Frontal cortex (tissue), 4 donors: ENCODE results near the gene IER5. TPM values are rescaled to one million over a fixed set of nuclear protein-coding genes. Genes with fewer than 3 reads are reported as not detected.
"Not testable (repeated sequence)": the region's sequence is repeated elsewhere in the genome, so short reads cannot be mapped to it uniquely, and the experiment has no call there.

Experiments used
- DNase-seq, 2 donors: peaks; one replicate each; pipeline ENCODE4 v3.0.0; 2012; ENCODE audit warnings: low spot score in 2 of 2
- FAIRE-seq: peaks from 2 replicates; lab custom pipeline; 2012; peaks lifted over from hg19 to GRCh38; lab: Jason Lieb, UNC
- total RNA-seq: library from RNA; depleted of rRNA; stranded (reverse); fragments of >200 nt; gene quantifications from one replicate; pipeline ENCODE4 v1.2.3, GENCODE V29; 2014
- donor health status: control.
- donor health status: control.
- donor health status: control.

The IER5 gene
- 22.0 TPM for total RNA-seq

DNA sequence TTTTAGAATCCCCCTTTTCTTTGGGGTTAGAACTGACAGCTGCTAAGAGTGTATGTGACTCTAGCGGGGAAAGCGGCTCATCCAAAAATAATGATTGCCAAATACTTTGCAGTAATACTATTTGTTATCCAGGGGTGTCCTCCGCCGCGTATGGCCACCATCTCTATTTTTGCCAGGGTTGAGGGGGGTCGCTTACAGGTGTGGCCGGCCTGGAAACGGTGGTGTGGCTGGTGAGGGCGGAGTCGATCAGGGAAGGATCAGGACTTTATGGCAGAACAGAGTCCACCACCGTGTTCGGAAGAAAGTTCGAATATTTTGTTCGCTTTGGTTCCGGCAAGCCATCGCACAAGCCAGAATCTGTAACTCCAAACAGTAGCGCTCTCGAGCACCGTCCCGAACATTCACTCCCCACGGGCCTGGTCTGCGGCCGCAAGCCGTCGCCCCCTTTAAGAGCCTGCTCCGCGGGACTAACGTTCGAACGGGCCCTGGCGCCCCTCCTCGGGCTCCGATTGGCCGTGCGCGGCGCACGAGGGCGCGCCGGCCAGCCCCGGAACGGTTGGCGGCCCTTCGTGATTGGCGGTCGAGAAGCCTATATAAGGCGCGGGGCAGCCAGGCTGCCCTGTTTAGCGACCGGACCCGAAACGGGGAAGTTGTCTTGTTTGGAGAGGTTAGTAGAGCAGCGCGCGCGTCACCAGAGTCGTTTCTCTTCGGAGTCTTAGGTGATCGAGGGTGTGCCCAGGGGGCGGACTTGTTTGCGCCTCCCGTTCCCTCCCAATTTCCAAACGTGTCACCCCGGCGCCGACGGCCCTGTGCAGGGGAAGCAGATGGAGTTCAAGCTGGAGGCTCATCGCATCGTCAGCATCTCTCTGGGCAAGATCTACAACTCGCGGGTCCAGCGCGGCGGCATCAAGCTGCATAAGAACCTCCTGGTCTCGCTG is at the start of gene IER5:
Gene IER5, plus strand, starts transcription at position 622 of the 938 bp plus-strand sequence. Its CDS starts 203 bp downstream, at position 825.
- no peak for FAIRE-seq
- peak; percentile 92 to 96 for DNase-seq

DNA sequence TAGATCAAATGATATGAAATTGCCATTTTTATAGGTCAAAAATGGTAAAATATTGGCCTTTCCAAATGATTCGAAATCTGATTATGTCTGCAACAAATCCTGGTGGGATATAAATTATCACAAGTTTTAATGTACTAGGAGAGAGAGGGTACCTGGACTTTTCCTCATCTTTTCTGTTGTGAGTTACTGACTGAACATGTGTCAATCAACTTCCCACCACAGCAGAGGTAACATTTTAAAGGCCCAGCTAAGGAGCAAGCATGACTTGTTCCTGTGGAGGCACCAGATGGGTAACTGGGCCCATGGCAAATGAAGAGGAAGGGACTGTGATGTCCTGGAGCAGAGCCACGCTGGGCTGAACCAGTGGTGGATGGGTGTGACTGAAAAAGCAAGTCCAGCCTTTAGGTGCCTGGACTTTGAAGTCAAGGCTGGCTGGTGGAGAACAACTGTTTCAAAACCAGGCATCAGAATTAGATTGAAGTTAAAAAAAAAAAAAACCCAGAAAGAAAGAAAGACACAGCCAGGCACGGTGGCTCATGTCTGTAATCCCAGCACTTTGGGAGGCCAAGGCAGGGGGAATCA is 48.1 kb upstream of the IER5 start:
- FAIRE-seq: no peak

DNA sequence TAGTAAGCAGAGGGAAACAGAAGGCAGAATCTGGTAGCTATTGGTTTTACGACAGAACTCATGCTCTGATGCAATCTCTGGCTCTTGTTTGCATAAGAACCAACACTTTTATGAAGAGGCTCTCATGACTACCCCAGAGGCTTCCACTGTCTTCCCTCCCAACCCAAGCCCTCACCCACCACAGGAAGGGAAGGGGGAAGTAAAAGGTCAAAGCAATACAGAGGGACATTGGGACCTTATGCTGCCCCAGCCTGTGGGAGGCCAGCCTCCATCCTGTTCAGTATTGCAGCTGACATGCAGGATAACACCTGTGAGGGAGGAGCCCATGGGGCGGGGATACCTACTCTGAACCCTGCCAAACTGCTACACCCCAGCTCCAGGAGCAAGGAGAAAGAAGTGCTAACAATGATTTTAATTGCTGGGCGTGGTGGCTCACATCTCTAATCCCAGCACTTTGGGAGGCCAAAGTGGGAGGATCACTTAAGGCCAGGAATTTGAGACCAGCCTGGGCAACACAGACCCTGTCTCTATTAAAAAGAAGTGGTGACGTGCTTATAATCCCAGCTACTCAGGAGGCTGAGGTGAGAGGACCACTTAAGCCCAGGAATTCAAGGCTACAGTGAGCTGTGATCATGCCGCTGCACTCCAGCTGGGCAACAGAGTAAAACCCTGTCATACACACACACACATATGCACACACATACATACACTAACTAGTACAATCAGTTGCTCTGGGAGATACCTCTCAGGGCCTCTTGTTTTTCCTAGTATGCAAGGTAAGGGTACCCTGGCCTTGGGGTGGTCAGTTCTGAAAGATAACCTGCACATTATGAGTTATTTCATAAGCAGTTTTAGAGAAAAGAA is 45.2 kb upstream of the IER5 start:
- DNase-seq: no peak
- no peak for FAIRE-seq

More for the DNA sequence above, 48.1 kb upstream of the IER5 start:
- DNase-seq: no peak

DNA sequence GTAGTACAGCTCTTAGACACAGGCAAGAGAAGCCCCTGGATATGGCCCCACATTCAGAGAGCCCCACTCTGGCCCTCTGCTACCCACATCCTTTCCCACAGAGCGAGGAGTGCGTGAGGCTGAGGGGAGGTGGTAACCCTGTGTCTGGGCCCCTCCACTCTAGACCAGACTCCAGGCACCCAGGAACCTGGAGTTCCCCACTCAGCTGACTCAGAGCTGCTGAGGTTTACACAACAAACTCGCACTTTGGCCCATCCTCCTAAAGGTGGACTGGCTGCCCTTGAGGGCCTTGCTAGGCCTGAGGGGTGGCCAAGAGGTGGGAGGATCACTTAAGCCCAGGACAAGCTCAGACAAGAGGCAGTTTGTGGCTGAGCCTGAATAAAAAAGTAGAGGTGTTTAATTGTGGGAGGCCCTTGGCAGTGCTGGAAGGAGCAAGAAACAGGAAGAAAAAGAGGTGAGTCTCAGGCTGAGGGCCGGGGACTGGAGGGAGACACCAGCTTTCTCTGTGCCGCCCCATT is 44.0 kb upstream of the IER5 start:
- FAIRE-seq (no peak), DNase-seq (no peak)

DNA sequence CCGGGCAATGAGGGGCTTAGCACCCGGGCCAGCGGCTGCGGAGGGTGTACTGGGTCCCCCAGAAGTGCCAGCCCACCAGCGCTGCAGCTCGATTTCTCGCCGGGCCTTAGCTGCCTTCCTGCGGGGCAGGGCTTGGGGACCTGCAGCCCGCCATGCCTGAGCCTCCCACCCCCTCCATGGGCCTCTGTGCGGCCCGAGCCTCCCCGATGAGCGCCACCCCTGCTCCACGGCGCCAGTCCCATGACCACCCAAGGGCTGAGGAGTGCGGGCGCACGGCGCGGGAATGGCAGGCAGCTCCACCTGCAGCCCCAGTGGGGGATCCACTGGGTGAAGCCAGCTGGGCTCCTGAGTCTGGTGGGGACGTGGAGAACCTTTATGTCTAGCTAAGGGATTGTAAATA is 42.6 kb upstream of the IER5 start:
- not testable (repeated sequence) for DNase-seq, FAIRE-seq

DNA sequence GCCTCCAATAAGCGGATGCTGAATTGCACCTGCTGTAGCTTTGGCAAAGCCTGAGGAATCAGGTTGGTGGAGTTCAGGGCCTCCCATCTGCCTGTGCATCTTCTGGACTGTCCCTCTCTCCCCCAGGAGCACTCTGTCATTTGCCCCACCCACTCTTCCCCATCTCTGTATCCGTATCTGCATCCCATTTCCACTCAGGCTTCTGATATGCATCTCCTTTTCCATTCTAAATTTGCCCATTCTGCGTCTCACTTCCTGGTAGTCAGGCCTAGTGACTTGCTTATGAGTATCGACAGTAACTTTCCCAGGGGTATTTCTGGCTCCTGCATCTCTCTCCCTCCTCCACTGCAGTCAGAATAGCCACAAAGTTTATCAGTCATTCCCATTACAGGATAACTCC is 39.1 kb upstream of the IER5 start:
- no peak for DNase-seq
- FAIRE-seq: no peak

DNA sequence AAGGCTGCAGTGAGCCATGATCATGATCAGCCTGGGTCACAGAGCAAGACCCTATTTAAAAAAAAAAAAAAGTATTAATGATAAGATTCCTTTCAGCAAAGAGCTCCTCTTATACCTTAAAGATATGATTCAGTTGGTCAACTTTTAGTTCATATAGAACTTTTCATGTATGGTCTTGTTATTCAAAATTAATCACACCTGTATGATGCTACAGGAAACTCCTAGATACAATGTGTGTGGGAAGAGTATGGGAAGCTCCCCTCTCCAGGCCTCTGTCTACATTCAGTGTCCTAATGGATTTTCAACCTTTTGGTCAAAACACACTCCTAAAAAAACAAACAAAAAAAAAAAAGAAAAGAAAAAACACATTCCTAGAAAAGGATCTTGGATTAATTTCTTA is 37.6 kb upstream of the IER5 start:
- DNase-seq: no peak
- no peak for FAIRE-seq

DNA sequence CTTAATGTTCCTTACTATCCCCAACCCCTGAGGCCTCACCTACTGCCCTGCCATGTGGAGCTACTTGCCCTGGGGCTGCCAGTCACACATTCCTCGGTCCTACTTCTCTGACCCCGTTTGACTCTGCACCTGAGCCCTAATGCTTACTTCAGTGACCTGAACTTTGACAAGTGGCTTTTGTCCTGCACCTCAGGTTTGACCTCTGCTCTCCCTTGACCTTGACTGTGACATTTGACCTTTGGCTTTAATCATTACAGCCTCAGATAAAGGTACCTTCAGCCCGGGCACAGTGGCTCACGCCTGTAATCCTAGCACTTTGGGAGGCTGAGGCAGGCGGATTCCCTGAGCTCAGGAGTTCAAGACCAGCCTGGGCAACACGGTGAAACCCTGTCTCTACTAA is 31.9 kb upstream of the IER5 start:
- FAIRE-seq: no peak
- no peak for DNase-seq

DNA sequence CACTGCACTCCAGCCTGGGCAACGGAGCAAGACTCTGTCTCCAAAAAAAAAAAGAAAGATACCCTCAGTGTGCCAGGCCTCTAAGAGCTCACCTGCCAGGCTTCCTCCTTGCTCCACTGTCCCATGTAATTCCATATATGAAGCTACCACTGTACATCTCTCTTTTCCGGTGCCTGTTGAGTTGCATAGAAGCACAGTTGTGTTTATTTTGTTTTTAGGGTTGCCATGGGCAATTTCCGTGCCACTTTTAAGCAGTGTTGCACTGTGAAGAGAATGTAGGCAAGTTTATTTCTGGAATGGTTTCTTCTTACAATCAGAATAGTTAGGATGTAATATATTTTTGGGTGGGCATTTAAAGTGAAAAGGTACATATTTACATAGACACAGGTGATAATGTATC is 31.4 kb upstream of the IER5 start:
- FAIRE-seq (no peak), DNase-seq (no peak)

DNA sequence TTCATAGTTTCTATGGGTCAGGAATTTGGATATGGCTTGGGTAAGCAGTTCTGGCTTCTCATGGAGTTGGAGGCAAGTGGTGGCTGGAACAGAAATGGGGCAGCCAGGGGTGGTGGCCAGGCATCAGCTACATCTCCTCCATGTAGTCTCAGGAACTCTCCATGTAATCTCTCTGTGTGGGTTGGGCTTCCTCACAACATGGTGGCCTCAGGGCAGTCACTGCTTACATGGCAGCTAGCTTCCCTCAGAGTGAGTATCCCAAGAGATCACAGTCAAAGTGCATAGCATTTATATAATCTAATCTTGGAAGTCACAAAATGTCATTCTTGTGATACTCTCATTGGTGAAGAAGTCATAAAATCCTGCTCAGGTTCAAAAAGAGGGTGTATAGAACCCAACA is 29.1 kb upstream of the IER5 start:
- FAIRE-seq (no peak), DNase-seq (no peak)

DNA sequence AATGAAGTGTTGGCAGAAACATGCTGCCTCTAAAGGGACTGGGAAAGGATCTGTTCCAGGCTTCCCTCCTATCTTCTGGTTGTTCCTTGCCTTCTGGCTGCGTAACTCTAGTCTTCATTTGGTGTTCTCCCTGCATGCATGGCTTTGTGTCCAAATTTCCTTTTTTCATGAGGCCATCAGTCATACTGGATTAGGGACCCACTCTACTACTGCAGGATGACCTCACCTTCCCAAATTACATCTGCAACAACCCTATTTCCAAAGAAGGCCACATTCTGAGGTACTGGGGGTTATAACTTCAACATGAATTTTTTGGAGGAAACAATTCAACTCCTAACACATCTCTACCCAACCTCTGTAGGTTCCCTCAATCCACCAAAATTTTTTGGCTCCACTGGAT is 28.4 kb upstream of the IER5 start:
- FAIRE-seq (no peak), DNase-seq (no peak)

DNA sequence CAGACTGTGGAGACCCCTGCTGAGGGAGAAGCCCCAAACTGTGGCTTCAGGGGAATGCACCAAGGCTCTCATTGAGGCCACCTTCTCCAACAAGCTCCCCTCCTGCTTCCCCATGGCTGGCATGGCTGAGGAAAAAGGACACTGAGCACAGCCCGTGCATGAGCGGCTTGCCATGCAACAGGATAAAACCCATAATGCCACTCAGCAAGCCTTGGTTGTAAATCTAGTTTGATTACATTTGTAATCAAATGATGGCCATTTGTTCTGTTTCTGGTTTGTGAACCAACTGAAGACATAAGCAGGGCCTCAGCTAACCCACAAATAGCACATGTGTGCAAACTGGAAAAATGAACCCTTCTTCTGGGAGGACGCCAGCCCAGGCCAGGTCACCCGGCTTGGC is 27.6 kb upstream of the IER5 start:
- FAIRE-seq, DNase-seq: not testable (repeated sequence)

DNA sequence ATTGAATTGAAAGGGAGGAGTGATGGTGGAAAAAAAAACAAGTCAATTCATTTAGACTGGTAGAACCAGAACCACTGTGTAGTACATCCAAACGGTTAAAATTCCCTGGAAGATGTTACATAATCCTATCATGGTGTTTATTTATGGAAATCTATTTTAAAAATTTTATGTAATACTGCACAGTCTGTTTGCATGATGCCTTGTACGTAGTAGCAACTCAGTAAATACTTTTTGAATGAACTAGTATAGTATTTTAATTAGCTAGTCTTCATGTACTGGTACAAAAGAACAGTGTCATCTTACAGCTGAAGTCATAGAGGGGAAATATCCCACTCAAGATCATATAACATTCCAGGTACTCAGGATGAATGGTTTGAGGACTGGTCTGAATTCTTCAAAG is 27.0 kb upstream of the IER5 start:
- FAIRE-seq: no peak
- DNase-seq: no peak

DNA sequence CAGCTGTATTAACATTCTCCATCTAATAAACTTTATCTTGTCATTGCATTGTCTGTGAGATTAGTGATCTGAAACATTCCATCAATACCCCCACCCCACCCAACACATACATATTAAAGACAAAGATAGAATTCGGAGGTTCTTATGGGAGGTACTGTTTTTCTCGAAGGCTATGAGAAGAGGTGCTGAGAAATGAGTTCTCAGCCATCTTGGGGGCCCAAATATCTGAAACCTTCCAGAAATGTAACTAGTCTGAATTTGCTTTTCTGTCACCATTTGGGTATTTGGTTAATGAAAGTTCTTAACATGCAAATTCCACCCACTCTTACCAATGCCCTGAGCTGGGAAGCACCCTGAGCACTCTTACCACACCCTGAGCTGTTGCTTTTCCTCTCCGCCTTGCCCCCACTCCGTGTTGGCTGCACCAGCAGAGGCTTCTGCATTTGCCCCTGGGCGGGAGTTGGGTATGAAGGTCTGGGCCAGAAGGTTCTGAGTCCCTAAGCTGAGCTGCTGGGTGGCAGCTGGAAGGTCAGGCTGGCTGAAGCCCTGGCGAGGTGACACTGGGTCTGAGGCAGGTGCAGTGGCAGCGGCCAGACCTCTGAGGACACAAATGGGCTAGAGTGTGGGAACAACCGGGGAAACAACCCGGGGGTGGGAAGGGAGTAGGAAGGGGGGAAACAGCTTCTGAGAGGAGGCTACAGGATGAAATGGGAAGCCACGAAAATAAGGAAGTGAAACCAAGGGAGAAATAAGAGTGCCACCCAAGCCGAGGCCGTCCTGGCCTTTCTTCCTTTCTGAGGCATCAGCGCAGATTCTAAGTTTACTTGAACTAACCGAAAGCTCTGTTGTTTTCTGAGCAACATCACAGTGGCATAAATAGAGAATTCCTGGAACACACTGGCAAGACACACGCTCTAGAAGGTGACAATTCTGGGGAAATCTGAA is 26.3 kb upstream of the IER5 start:
- no peak for FAIRE-seq
- no peak for DNase-seq

DNA sequence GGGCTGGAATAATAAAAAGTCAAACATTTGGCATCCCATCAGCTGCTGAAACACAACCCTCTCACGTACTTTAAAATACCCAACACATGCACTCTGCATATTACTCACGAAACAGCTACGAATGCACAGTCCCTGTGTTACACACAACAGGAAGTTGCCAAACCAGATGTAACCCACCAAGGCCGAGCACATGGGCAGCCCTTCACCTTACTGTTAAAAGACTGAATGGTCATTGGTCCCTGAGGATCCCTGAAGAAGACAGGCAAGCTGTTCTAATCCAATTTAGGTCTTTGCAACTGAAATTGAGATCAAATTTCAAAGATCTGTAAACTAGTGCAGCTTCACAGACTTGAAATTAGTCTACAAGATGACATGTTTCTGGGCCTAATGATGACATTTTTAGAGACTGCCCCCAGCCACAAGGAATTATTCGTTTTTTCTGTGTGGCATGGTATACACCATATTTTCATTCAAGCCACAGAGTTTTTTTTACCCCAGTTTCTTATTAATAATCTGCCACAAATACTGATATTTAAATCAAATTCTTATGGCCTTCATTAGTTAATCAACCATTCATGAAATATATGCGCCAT is 25.6 kb upstream of the IER5 start:
- FAIRE-seq (no peak), DNase-seq (no peak)

DNA sequence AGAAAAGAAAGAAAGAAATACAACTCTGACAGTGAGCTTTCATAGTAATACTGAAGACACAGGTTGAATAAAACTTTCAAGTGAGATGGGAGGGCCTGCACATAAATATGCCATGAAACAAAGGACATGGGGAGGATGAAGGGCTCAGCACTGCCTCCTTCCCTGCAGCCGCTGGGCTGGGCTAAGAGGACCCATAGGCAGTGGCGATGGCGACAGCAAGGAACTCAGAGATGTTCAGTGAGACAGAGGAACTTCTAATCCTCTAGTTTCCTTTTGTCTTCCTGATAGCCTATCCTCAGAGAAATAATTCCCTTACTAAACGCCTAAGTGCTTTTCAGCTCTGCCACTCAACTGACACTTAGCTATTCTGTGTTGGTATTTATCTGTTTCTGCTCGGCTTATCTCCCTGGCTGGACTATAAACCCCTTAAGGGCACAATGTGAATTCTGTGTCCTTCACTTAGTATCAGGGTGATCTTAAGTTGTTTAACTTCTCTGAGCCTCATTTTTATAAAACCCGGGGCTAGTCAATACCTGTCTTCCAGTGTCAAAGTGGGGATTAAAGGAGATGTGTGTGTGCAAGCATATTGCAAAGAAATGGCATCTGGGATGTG is 24.4 kb upstream of the IER5 start:
- no peak for FAIRE-seq
- no peak for DNase-seq

DNA sequence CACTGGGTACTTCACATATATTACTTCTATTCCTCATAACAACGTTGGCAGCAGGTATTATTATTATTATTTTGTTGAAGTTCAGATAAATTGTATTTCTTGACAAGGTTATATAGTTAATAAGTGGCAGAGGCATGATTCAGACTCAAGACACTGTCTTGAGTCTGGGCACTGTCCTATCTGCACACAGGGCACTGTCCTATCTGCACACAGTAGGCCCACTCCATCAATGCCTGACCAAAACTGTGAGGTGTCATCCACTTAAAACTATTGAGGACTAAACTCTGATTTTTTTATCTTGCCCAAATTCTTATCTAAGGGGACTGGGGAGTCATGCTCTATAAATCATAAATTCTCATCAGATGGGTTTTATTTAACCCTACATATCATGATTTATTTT is 23.8 kb upstream of the IER5 start:
- FAIRE-seq (no peak), DNase-seq (no peak)

DNA sequence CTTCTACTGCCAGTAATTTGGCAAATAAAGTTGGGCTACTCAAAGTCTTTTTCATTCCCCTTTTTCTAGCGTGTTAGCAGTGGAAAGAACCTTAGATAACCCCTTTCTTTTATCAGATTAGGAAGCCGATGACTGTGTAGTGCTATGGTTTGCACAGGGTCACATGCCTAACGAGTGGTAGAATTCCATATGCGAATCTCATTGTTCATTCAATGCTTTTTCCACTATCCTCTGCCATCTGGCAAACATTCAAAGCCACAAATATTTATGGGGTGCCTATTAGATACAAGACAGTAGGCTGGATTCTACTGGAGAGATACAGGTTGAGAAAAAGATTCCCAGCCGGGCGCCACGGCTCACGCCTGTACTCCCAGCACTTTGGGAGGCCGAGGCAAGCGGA is 14.9 kb upstream of the IER5 start:
- DNase-seq (no peak), FAIRE-seq (no peak)
